ENCODE data around the gene CRHR2. TPM values are rescaled to one million over a fixed set of nuclear protein-coding genes. Genes with fewer than 3 reads are reported as not detected.

Gene CRHR2
- total and polyA plus RNA-seq, 2 experiments from 2014 or later, result 0.14 to 1.4 TPM

DNA sequence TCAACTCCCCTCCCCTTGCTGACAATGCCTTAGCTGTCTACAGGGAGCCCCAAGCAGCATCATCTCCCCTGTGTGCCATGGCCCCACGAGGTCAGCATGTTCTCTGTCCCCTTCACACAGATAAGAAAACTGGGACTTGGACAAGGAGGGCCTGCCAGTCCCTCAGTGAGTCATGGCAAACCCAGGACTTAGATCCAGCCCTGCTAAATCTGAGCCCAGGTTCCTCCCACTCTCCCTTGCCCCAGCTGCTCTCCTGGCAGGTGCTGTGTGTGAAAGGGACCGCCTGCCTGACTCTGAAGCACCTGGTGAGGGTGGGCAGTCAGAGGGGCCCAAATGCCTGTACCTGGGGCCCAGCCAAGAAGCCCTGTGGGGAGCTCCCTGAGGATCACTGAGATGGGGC is 7.4 kb downstream of the CRHR2 start:
- Mint-ChIP-seq H3K36me3 (ENCODE audit: low read depth) (no peaks in the 10 kb centered on the region), H3K4me3 (no peak overlapping the region), H3K27me3 (ENCODE audit: insufficient read depth, low read depth, poor library complexity) (peaks cover 4% of the 10 kb centered on the region), H3K9me3 (no peaks in the 10 kb centered on the region; the same call in 2 of the 3 replicates), H3K27ac (no peak overlapping the region), H3K4me1 (peaks cover 16% of the 10 kb centered on the region)
- H3K27me3 ChIP-seq (ENCODE audit: insufficient read depth), result peaks cover 15% of the 10 kb centered on the region
- TF ChIP-seq, protein P1, sequence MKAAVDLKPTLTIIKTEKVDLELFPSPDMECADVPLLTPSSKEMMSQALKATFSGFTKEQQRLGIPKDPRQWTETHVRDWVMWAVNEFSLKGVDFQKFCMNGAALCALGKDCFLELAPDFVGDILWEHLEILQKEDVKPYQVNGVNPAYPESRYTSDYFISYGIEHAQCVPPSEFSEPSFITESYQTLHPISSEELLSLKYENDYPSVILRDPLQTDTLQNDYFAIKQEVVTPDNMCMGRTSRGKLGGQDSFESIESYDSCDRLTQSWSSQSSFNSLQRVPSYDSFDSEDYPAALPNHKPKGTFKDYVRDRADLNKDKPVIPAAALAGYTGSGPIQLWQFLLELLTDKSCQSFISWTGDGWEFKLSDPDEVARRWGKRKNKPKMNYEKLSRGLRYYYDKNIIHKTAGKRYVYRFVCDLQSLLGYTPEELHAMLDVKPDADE (IDR thresholded peaks at IDR 0.05), result no peak
- no peak for TF ChIP-seq CREB1 (CRISPR knock-in tag; IDR thresholded peaks at IDR 0.05; ENCODE audit: low read depth)
- no peak for TF ChIP-seq EZH2 (IDR thresholded peaks at IDR 0.05; ENCODE audit: low read depth, unreplicated experiment)
- TF ChIP-seq, protein P2, sequence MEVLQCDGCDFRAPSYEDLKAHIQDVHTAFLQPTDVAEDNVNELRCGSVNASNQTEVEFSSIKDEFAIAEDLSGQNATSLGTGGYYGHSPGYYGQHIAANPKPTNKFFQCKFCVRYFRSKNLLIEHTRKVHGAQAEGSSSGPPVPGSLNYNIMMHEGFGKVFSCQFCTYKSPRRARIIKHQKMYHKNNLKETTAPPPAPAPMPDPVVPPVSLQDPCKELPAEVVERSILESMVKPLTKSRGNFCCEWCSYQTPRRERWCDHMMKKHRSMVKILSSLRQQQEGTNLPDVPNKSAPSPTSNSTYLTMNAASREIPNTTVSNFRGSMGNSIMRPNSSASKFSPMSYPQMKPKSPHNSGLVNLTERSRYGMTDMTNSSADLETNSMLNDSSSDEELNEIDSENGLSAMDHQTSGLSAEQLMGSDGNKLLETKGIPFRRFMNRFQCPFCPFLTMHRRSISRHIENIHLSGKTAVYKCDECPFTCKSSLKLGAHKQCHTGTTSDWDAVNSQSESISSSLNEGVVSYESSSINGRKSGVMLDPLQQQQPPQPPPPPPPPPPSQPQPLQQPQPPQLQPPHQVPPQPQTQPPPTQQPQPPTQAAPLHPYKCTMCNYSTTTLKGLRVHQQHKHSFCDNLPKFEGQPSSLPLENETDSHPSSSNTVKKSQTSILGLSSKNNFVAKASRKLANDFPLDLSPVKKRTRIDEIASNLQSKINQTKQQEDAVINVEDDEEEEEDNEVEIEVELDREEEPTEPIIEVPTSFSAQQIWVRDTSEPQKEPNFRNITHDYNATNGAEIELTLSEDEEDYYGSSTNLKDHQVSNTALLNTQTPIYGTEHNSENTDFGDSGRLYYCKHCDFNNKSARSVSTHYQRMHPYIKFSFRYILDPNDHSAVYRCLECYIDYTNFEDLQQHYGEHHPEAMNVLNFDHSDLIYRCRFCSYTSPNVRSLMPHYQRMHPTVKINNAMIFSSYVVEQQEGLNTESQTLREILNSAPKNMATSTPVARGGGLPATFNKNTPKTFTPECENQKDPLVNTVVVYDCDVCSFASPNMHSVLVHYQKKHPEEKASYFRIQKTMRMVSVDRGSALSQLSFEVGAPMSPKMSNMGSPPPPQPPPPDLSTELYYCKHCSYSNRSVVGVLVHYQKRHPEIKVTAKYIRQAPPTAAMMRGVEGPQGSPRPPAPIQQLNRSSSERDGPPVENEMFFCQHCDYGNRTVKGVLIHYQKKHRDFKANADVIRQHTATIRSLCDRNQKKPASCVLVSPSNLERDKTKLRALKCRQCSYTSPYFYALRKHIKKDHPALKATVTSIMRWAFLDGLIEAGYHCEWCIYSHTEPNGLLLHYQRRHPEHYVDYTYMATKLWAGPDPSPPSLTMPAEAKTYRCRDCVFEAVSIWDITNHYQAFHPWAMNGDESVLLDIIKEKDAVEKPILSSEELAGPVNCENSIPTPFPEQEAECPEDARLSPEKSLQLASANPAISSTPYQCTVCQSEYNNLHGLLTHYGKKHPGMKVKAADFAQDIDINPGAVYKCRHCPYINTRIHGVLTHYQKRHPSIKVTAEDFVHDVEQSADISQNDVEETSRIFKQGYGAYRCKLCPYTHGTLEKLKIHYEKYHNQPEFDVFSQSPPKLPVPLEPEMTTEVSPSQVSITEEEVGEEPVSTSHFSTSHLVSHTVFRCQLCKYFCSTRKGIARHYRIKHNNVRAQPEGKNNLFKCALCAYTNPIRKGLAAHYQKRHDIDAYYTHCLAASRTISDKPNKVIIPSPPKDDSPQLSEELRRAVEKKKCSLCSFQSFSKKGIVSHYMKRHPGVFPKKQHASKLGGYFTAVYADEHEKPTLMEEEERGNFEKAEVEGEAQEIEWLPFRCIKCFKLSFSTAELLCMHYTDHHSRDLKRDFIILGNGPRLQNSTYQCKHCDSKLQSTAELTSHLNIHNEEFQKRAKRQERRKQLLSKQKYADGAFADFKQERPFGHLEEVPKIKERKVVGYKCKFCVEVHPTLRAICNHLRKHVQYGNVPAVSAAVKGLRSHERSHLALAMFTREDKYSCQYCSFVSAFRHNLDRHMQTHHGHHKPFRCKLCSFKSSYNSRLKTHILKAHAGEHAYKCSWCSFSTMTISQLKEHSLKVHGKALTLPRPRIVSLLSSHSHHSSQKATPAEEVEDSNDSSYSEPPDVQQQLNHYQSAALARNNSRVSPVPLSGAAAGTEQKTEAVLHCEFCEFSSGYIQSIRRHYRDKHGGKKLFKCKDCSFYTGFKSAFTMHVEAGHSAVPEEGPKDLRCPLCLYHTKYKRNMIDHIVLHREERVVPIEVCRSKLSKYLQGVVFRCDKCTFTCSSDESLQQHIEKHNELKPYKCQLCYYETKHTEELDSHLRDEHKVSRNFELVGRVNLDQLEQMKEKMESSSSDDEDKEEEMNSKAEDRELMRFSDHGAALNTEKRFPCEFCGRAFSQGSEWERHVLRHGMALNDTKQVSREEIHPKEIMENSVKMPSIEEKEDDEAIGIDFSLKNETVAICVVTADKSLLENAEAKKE (CRISPR knock-in tag; IDR thresholded peaks at IDR 0.05), result no peak
- TF ChIP-seq ZNF331 (CRISPR knock-in tag; IDR thresholded peaks at IDR 0.05; ENCODE audit: low read depth), result no peak
- TF ChIP-seq EZH2phosphoT487 (IDR thresholded peaks at IDR 0.05; ENCODE audit: unreplicated experiment), result no peak
- TF ChIP-seq, protein P3, sequence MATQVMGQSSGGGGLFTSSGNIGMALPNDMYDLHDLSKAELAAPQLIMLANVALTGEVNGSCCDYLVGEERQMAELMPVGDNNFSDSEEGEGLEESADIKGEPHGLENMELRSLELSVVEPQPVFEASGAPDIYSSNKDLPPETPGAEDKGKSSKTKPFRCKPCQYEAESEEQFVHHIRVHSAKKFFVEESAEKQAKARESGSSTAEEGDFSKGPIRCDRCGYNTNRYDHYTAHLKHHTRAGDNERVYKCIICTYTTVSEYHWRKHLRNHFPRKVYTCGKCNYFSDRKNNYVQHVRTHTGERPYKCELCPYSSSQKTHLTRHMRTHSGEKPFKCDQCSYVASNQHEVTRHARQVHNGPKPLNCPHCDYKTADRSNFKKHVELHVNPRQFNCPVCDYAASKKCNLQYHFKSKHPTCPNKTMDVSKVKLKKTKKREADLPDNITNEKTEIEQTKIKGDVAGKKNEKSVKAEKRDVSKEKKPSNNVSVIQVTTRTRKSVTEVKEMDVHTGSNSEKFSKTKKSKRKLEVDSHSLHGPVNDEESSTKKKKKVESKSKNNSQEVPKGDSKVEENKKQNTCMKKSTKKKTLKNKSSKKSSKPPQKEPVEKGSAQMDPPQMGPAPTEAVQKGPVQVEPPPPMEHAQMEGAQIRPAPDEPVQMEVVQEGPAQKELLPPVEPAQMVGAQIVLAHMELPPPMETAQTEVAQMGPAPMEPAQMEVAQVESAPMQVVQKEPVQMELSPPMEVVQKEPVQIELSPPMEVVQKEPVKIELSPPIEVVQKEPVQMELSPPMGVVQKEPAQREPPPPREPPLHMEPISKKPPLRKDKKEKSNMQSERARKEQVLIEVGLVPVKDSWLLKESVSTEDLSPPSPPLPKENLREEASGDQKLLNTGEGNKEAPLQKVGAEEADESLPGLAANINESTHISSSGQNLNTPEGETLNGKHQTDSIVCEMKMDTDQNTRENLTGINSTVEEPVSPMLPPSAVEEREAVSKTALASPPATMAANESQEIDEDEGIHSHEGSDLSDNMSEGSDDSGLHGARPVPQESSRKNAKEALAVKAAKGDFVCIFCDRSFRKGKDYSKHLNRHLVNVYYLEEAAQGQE (IDR thresholded peaks at IDR 0.05; ENCODE audit: unreplicated experiment), result no peak
- no peak for TF ChIP-seq JUNB (IDR thresholded peaks at IDR 0.05; ENCODE audit: unreplicated experiment)
- no peak for TF ChIP-seq STAT1 (IDR thresholded peaks at IDR 0.05; ENCODE audit: unreplicated experiment)
- TF ChIP-seq NANOG (IDR thresholded peaks at IDR 0.05; ENCODE audit: borderline replicate concordance), result no peak
- no peak for TF ChIP-seq POLR2AphosphoS5 (IDR thresholded peaks at IDR 0.05; ENCODE audit: low read depth)
- TF ChIP-seq, protein P4, sequence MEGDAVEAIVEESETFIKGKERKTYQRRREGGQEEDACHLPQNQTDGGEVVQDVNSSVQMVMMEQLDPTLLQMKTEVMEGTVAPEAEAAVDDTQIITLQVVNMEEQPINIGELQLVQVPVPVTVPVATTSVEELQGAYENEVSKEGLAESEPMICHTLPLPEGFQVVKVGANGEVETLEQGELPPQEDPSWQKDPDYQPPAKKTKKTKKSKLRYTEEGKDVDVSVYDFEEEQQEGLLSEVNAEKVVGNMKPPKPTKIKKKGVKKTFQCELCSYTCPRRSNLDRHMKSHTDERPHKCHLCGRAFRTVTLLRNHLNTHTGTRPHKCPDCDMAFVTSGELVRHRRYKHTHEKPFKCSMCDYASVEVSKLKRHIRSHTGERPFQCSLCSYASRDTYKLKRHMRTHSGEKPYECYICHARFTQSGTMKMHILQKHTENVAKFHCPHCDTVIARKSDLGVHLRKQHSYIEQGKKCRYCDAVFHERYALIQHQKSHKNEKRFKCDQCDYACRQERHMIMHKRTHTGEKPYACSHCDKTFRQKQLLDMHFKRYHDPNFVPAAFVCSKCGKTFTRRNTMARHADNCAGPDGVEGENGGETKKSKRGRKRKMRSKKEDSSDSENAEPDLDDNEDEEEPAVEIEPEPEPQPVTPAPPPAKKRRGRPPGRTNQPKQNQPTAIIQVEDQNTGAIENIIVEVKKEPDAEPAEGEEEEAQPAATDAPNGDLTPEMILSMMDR (conservative IDR thresholded peaks at IDR 0.05; ENCODE audit: low read depth in 2 of 2), result no peak
- H3K4me1 ChIP-seq (ENCODE audit: insufficient read depth), result no peaks in the 10 kb centered on the region; the same call in 1 of the 2 replicates
- ATAC-seq (no peak), DNase-seq (ENCODE audit: low spot score) (no peak)
- no peak overlapping the region for H3K4me3 ChIP-seq
- no peak overlapping the region for H3K4me2 ChIP-seq
- H3K27ac ChIP-seq (ENCODE audit: low read depth), result no peak overlapping the region
- H3K79me2 ChIP-seq (replicated peaks; ENCODE audit: insufficient read depth), result no peaks in the 10 kb centered on the region
- no peak overlapping the region for H2AFZ ChIP-seq
- H3F3A ChIP-seq (replicated peaks; ENCODE audit: low read depth), result no peaks in the 10 kb centered on the region
- H3K36me3 ChIP-seq (ENCODE audit: insufficient read depth), result no peaks in the 10 kb centered on the region
- H4K20me1 ChIP-seq (replicated peaks; ENCODE audit: insufficient read depth), result no peaks in the 10 kb centered on the region
- H3K9me2 ChIP-seq (ENCODE audit: insufficient read depth), result no peaks in the 10 kb centered on the region

All from GM23338 (cell line).